Fibroblast of skin of right quadriceps (primary cell): ENCODE data around the gene FOXN4.

Experiments
- DNase-seq: peaks from one replicate; pipeline ENCODE4 v3.0.0-alpha.2; 2013

FOXN4 gene

DNA sequence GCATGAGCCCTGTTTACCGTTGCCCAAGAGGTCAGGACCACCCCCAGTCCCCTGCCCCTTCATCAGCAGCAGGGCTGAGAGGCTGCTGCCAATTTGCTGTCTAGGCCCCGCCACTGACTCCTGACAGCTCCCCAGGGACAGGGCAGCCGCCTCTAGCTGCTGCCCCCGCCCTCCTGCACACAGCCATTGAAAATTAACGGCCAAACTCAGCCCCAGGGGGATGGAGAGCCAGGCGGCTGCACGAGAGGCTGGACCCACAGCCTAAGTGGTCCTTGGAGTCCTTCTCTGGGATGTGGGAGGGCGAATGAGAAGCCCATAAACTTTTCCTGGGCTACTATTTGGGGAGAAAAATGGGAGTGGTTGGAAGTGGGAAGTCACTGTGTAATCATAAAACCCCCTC is 4.6 kb downstream of the FOXN4 start:
- DNase-seq = no peak

GRCh38 chr12:109302770-109303169 is 6.3 kb downstream of the FOXN4 start:
- no peak for DNase-seq

DNA sequence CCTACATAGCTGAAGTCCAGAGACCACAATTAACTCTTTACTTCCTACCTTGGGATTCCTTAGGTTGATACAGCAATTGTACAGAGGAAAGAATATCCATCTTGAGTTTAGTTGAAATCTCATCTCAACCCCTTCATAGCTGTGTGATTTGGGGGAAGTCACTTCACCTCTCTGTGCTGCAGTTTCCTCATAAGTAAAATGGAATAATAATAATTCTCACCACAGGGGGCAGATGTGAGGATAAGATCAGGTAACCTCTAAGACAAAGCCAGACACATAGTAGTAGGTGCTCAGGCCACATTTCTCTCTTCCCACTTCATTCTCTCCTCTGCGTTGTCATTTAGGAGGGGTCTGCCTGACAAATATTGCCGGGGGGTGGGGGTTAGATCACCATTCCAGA is 6.7 kb downstream of the FOXN4 start:
- DNase-seq = no peak

GRCh38 chr12:109301643-109302168 is 7.4 kb downstream of the FOXN4 start:
- DNase-seq = no peak

GRCh38 chr12:109299849-109300248 is 9.2 kb downstream of the FOXN4 start:
- DNase-seq = no peak

DNA sequence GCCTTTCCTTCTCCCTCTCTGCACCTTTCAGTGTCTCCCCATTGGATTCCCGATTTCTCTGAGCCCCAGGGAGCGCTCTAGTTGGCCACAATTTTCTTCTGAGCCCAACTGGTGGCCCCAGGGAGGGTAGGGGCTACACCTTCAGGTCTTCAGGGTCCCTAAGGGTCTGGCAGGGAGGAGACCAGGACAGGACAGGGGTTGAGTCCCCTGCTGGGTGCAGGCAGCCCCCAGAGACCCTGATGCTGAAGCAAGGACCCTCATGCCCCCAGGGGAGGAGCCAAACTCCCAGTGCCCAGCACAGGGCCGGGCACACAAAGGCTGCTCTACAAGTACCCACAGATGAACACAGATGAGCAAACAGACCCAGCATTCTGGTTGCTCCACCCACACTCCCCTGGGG is 12.7 kb downstream of the FOXN4 start:
- DNase-seq = no peak

DNA sequence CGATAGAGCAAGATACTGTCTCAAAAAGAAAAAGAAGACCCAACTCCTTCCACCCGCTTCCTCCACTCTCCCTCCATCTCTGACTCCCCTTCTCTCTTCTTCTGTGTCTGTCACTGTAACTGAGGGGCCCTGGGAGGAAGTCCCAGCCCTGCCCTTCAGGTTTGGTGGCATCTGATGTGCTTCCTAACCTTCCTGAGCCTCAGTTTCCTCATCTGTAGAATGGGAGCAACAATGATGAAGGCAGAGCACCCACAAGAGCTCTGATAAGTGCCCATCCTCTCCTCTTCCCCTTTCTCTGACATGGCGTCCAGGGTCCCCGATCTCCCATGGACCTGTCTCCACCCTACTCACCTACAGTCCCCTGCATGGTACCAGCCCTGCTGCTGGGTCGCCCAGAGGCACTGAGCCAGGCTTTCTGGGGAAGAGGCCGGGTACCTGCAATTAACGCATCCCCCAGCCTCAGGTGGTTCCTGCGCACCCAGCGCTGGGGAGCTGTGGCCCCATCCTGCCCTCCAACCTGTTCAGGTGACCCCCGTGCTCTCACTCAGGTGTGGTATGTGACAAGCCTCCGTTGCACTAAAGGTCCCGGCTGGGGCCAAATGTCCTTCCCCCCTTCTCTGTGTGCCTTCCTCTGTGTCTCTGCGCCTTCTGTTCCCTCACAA is 13.2 kb downstream of the FOXN4 start:
- DNase-seq = no peak

DNA sequence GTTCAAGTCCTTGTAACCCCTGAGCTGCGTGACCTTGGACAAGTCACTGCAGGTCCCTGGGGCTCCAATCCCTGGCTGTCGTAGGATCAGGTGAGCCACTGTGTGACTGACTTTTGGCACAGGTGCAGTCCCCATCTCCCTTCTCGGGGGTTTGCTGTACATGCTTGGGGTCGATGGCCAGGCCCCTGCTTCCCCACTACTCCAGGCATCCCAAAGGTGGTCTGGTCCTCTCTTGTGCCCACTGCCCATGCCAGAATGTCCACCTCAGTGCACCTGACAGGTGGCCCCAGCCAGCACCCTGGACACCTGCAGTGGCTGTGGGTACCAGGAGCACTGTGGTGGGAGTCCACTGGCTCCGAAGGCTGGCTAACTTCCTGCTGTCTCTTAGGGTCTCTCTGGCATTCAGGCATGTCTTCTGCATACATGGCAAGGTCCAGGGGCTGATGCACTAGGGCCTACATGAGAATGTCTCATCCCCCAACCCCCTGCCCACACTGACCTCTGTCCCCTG is 14.7 kb downstream of the FOXN4 start:
- DNase-seq = no peak

GRCh38 chr12:109293106-109293505 is 16.0 kb downstream of the FOXN4 start:
- DNase-seq = no peak

GRCh38 chr12:109292342-109292711 is 16.8 kb downstream of the FOXN4 start:
- DNase-seq = no peak

DNA sequence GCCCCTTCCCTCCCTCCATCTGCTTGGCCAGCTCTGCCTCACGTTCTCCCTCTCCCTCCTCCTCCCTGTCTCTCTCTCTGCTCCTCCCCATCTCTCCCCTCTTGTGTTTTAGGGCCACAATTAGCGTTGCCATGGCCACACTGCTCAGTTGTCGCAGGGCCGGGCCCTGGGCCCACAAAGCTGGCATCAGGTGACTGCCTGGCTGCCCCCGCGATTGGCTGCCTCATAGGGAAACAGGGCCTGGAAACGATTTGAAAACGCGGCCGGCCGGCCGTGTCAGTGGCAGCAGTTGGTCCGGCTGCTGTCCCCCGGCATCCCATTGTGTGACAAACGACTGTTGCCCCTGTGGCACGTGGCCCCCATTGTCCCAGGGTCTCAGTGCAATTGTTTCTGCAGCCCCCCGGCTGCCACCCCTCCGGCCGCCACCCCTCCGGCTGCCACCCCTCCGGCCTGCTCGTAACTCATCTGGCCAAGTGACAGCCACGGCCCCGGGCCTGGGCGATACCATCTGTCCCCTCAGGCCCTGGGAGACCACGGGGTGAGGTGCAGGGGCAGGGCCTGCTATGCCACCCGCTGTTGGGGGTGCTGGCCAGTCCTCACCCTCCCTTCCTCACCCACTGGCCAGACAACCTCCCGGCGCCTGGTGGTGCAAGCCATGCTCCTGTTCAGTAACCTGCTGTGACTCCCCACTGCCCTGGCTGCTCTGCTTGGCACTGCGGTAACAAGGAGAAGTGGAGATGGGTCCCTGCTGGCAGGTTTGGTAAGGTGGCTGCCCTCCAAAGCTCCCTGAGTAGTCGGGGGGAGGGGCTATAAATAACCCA is 17.4 kb downstream of the FOXN4 start:
- DNase-seq = peak; percentile 37

GRCh38 chr12:109291117-109291516 is 18.0 kb downstream of the FOXN4 start:
- no peak for DNase-seq

GRCh38 chr12:109290061-109290460 is 19.0 kb downstream of the FOXN4 start:
- DNase-seq = no peak

DNA sequence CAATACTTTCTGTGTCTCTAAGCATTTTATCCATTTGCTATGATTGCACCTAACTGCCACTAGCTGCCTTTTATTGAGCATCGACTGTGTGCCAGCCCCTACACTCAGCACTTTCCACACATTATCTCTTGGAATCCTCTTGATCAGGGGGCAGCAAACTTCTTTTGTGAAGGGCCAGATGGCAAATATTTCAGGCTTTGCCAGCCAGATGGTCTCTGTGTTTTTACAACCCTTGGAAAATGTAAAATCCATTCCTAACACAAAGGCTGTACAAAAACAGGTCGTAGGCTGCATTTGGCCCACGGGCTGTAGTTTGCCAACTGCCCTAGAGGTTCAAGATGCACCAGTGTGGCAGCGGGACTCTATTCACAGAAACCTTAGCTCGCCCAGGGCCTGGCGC is 19.5 kb downstream of the FOXN4 start:
- no peak for DNase-seq

- no peak for DNase-seq
Measured at GRCh38 chr12:109289004-109289403, 20.1 kb downstream of the FOXN4 start.

- DNase-seq = no peak
Measured at GRCh38 chr12:109288571-109288970, 20.5 kb downstream of the FOXN4 start.

GRCh38 chr12:109287811-109288469 is 21.1 kb downstream of the FOXN4 start:
- DNase-seq = no peak

GRCh38 chr12:109287181-109287580 is 21.9 kb downstream of the FOXN4 start:
- no peak for DNase-seq

DNA sequence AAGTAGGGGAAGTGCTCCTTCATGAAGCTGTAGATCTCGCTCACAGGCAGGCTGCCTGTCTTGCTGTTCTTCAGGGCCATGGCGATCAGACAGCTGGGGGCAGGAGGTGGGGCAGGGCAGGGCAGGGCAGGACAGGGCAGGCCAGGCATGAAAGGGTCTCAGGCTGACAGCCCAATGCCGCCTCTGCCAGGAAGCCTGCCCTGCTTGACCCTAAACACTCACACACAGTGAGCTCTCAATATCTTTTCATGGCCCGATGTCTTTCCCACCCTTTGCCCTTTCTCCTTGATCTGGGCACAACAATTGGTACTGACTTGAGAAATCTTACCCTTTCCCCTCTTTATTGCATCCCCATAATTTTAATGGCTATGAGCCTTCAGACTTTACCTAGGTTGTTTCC is 22.4 kb downstream of the FOXN4 start:
- DNase-seq = no peak

DNA sequence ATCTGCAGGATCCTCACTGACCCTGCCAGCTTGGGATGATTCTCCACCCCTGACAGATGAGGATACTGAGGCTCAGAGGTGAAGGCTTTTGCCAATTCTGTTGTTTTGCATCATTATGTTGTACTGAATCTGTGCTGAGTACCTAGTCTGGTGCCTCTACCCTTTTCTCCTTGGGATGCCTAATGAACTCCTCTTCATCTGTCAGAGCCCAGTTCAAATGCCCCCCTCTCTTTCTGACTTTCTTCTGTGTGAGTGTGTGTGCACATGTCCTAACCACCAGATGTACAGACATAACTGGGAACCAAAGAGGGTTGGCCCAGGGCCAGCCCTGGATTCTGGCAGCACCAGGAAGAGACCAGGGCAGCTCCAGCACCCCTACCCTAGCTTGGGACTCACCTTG is 22.8 kb downstream of the FOXN4 start:
- DNase-seq = no peak

DNA sequence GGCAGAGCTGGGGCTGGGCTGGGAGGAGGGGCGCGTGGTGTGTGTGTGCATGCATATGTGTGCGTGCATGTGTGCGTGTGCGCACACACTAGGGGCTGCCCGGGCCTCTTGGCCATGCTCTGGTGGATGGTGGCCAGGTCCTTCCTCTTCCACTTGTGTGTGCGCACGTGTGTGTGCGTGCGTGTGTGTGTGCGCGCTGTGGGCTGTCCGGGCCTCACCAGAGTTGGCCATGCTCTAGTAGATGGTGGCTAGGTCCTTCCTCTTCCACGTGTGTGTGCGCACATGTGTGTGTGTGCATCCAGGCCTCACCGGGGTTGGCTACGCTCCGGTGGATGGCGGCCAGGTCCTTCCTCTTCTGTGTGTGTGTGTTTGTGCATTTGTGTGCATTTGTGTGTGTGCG is 24.7 kb downstream of the FOXN4 start:
- DNase-seq = no peak

DNA sequence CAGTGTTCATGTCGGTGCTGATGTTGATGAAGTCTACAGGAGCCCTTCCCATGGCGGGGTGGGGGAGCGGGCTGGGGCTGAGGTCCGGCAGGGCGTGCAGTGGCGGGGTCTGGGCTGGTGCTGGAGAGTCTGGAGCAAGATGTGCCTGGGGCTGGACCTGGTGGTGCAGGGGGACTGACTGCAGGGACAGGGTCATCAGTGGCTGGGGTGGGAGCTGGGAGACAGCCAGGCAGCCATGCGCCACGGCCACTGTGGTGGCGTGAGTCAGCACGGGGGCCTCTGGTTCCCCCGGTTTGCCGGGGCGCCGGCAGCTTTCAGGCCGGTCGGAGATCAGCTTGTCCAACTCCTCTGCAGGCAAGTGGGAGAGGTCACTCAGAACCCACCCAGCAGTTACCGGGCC is 27.6 kb downstream of the FOXN4 start:
- DNase-seq = no peak

GRCh38 chr12:109279525-109279924 is 29.6 kb downstream of the FOXN4 start:
- DNase-seq = no peak

DNA sequence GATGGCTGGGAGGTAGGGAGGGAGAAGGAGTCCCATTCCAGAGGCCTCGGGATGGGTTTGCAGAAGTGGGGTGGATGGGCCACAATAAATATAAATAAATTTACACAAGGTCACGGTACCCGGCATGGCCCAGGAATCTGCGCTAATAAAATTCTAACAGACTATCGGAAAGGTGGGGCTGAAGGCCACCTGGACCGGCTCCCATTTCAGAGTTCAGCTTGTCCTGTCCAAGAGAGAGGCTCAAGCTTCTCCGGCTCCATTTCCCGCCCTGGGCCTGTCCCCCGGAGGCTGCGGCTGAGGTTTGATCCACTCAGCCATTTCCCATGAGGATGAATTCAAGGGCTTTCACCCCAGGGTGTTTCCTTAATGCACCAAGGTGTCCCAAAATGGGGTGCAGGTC is 30.2 kb downstream of the FOXN4 start:
- DNase-seq = no peak
